ENCODE measurements around the gene GEMIN2. TPM values are rescaled to one million over a fixed set of nuclear protein-coding genes. Genes with fewer than 3 reads are reported as not detected.

The GEMIN2 gene
- total RNA-seq (2022; extraction: Qiagen RNA extraction), result 20.2 to 28.4 TPM (median 22.6 TPM) in 5 replicates

GRCh38 chr14:39114073-39114838 is at the start of gene GEMIN2:
Gene GEMIN2 (plus strand): TSS chr14:39114323. CDS start chr14:39114339, 16 bp downstream.

GRCh38 chr14:39102969-39103957 is 10.9 kb upstream of the GEMIN2 start, which contains the start of gene SEC23A:
Gene SEC23A (minus strand): TSS chr14:39103235. CDS start chr14:39096118, 7,117 bp downstream.

GRCh38 chr14:39174560-39175444 is 60.7 kb downstream of the GEMIN2 start, which contains the start of gene PNN:
Gene PNN (plus strand): TSS chr14:39175254. CDS start chr14:39175280, 26 bp downstream.

Other genes with a start within 250 kb of the GEMIN2 start
- gene SEC23A, start 11.1 kb upstream of the GEMIN2 start, total RNA-seq (2022; extraction: Qiagen RNA extraction), result 49.3 to 97.2 TPM (median 74.3 TPM) in 5 replicates
- gene TRAPPC6B, start 56.0 kb downstream of the GEMIN2 start, total RNA-seq (2022; extraction: Qiagen RNA extraction), result 12.4 to 15.2 TPM (median 13.3 TPM) in 5 replicates
- 39.0 to 51.5 TPM (median 42.7 TPM) in 5 replicates for gene PNN, start 60.9 kb downstream of the GEMIN2 start, total RNA-seq (2022; extraction: Qiagen RNA extraction)
- 18.3 to 21.0 TPM (median 20.1 TPM) in 5 replicates for gene MIA2, start 119.6 kb downstream of the GEMIN2 start, total RNA-seq (2022; extraction: Qiagen RNA extraction)

Data from A549 treated with Mapracorat at 1 μM for 4 hours (cell line).